Adrenal gland (tissue), 12 donors: ENCODE data around the gene LSM11. TPM values are rescaled to one million over a fixed set of nuclear protein-coding genes. Genes with fewer than 3 reads are reported as not detected.

ENCODE experiments used
- DNase-seq, 7 donors: peaks; one replicate each; pipeline ENCODE4 v3.0.0-alpha.2; 2019 to 2020
- H3K27ac ChIP-seq, 5 donors: fragments of 200-600 bp; sonication (generic) in 4 of 5; 1 replicate in 3 of 5; 2 replicates in 2 of 5; pipeline versions ENCODE4 v1.5.1 to v1.8.0; 2016 to 2020; ENCODE audit warnings: mild to moderate bottlenecking in 1 of 5
- H3K27me3 ChIP-seq: fragments of 200-600 bp; 2 replicates; pipeline ENCODE4 v1.8.0; 2021
- H3K36me3 ChIP-seq, 2 donors: fragments of 200-600 bp; replicated peaks in 1 of 2; 1 replicate in 1 of 2; 2 replicates in 1 of 2; pipeline versions ENCODE4 v1.5.1 to v1.8.0; 2018 to 2022
- H3K4me1 ChIP-seq, 2 donors: fragments of 200-600 bp; replicated peaks in 1 of 2; 1 replicate in 1 of 2; 2 replicates in 1 of 2; pipeline versions ENCODE4 v1.5.1 to v1.8.0; 2018 to 2021
- H3K4me3 ChIP-seq, 4 donors: fragments of 200-600 bp; sonication (generic) in 3 of 4; one replicate each; pipeline ENCODE4 v1.5.1; 2016 to 2018
- H3K9me3 ChIP-seq, 3 donors: fragments of 200-600 bp; sonication (generic) in 1 of 3; replicated peaks in 1 of 3; 1 replicate in 2 of 3; 2 replicates in 1 of 3; pipeline versions ENCODE4 v1.5.1 to v1.8.0; 2016 to 2021
- POLR2A ChIP-seq, 2 donors: fragments of 450-650 bp; IDR thresholded peaks; one replicate each; pipeline ENCODE4 v1.6.1; 2017; ENCODE audit warnings: antibody characterized with exemption in 2 of 2, mild to moderate bottlenecking in 2 of 2, moderate library complexity in 1 of 2
- WGBS, 4 donors: extraction: QIAGEN DNeasy Blood & Tissue Kit in 2 of 4; methylation state at CpG; one replicate each; pipeline versions ENCODE4 v1.1.5 to v1.1.7; 2013 to 2017; 5-methylcytosine and 5-hydroxymethylcytosine counted together
- intact Hi-C, 2 donors: fragments of 100-400 bp; cut with DNase I; formaldehyde crosslinking; loops; one replicate each; pipeline versions ENCODE4 v1.14.1 to v1.15.0; 2022 to 2023
- polyA plus RNA-seq, 3 donors: library from polyadenylated mRNA; stranded (reverse); fragments of 200-250 nt in 2 of 3; fragments of 350-450 nt in 1 of 3; fragmentation: Illumina TruSeq in 1 of 3; extraction: RNeasy Lipid Tissue Mini Kit (QIAGEN cat#74804) in 1 of 3; gene quantifications; one replicate each; pipeline ENCODE4 v1.2.3, GENCODE V29; 2013 to 2014
- total RNA-seq, 9 donors: library from RNA; depleted of rRNA in 4 of 9; stranded (reverse); fragments of >200 nt in 4 of 9; fragments of 120-200 nt in 1 of 9; fragmentation: NEBNext Ultra II Directional in 1 of 9; extraction: Animal tissue kit (Norgen Biotek cat#: 25700) in 1 of 9; gene quantifications; one replicate each; pipeline versions ENCODE4 v1.1.0 to v1.2.4, GENCODE V29; 2013 to 2023
- TF ChIP-seq, protein P1 (sequence below), 6 experiments: fragments of 450-650 bp in 4 of 6; fragments of 200-600 bp in 2 of 6; sonication (generic) in 1 of 6; IDR thresholded peaks; 1 replicate in 5 of 6; 2 replicates in 1 of 6; pipeline versions ENCODE4 v1.5.1 to v1.8.0; 2016 to 2021; ENCODE audit warnings: antibody characterized with exemption in 6 of 6, mild to moderate bottlenecking in 2 of 6, moderate library complexity in 1 of 6
- donor health status: healthy with polysubstance abuse.
- donor health status: Bipolar disorder and iron deficiency.
- donor health status: DM: yes; HTN: yes; CAD: no.
- donor health status: DM: no; HTN: no; CAD: no.
- donor health status: DM: no; HTN: no; CAD: no.
- donor health status: DM: yes; HTN: yes; CAD: no.

Gene LSM11
- total and polyA plus RNA-seq, 12 donors, result 1.0 to 28.2 (median 4.3) TPM

DNA sequence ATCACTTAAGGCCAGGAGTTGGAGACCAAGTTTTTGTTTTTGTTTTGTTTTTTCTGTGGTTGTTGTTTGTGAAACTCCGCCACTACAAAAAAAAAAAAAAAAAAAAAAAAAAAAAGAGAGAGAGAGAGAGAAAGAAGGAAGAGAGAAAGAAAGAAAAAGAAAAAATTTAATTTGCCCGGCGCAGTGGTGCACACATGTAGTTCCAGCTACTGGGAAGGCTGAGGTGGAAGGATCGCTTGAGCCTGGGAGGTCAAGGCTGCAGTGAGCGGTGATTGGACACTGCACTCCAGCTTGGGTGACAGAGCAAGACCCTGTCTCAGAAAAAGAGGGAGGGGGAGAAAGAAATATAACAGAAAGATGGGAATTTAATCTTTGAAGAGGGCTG lies 11.4 kb upstream of the LSM11 start:
- WGBS, 4 donors, result 63 to 71% (median 68%) methylated on average over 5 of the region's 5 CpGs
- intact Hi-C loops, result no loop called here
- Histone ChIP-seq H3K4me1 (no peaks in the 10 kb centered on the region), H3K36me3 (peaks cover 0 to 27% of the 10 kb centered on the region in 2 donors), H3K9me3 (no peaks in the 10 kb centered on the region), H3K27ac (peak overlapping the region in 1 of 5 donors; percentile 94), H3K27me3 (no peaks in the 10 kb centered on the region), H3K4me3 (peak overlapping the region in 1 of 4 donors; percentile 64)
- no peak for TF ChIP-seq POLR2A (IDR thresholded peaks at IDR 0.05)
- TF ChIP-seq, protein P1, sequence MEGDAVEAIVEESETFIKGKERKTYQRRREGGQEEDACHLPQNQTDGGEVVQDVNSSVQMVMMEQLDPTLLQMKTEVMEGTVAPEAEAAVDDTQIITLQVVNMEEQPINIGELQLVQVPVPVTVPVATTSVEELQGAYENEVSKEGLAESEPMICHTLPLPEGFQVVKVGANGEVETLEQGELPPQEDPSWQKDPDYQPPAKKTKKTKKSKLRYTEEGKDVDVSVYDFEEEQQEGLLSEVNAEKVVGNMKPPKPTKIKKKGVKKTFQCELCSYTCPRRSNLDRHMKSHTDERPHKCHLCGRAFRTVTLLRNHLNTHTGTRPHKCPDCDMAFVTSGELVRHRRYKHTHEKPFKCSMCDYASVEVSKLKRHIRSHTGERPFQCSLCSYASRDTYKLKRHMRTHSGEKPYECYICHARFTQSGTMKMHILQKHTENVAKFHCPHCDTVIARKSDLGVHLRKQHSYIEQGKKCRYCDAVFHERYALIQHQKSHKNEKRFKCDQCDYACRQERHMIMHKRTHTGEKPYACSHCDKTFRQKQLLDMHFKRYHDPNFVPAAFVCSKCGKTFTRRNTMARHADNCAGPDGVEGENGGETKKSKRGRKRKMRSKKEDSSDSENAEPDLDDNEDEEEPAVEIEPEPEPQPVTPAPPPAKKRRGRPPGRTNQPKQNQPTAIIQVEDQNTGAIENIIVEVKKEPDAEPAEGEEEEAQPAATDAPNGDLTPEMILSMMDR (IDR thresholded peaks at IDR 0.05), result no peak
- no peak for DNase-seq

DNA sequence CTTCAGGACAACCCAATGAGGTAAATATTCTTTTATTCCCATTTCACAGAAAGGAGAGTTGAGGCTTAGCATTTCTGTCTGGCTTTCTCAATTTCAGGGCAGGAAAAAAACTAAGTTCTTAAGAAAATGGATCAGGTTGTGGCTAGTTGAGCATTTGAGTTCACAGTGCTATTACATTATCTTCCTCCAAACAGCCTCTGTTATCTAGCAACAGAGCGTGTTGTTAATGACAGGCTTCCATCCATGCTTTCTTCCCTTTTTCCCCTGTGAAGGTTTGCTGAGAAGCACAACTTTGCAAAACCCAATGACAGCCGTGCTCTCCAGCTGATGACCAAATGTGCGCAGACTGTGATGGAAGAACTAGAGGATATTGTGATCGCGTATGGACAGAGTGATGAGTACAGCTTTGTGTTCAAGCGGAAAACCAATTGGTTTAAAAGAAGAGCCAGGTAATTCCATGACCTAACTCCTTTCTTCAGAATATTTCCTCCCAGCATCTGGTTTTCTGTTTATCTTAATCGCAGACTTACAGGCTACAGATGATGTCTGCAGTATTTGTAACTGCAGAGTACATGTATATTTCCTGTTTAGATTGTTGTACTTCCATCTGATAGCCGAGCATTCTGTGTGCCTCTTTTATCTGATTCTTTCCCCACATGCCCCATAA lies 10.8 kb upstream of the LSM11 start:
- TF ChIP-seq POLR2A (IDR thresholded peaks at IDR 0.05), result no peak
- TF ChIP-seq, protein P1 (IDR thresholded peaks at IDR 0.05), result no peak
- Histone ChIP-seq H3K36me3 (peaks cover 0 to 33% of the 10 kb centered on the region in 2 donors), H3K4me3 (no peak overlapping the region), H3K27me3 (no peaks in the 10 kb centered on the region), H3K9me3 (no peaks in the 10 kb centered on the region), H3K4me1 (no peaks in the 10 kb centered on the region), H3K27ac (no peak overlapping the region)
- DNase-seq, result no peak
- WGBS, 4 donors, result 91 to 94% (median 93%) methylated on average over 8 of the region's 8 CpGs
- intact Hi-C loops, result no loop called here

DNA sequence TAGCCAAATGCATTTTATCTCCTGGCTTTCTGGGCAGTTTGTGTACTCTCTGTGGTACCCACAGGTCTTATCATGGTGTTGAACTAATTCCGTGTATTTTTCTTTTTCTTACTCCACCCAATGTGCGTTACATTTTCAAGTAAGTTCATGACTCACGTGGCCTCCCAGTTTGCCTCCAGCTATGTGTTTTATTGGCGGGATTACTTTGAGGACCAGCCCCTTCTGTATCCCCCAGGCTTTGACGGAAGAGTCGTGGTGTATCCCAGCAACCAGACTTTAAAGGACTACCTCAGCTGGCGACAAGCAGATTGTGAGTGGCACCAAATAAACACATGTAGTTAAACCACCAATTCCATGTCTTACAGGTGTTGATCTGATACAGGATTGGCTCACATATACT lies 9.1 kb upstream of the LSM11 start:
- peaks cover 0 to 33% of the 10 kb centered on the region in 2 donors for H3K36me3 ChIP-seq
- WGBS, 4 donors, result 88 to 95% (median 91%) methylated on average over 7 of the region's 7 CpGs
- no peak overlapping the region for H3K4me3 ChIP-seq
- H3K27me3 ChIP-seq, result no peaks in the 10 kb centered on the region
- H3K27ac ChIP-seq, result no peak overlapping the region
- peaks cover 0 to 2% of the 10 kb centered on the region in 2 donors for H3K4me1 ChIP-seq
- TF ChIP-seq, protein P1 (IDR thresholded peaks at IDR 0.05), result no peak
- TF ChIP-seq POLR2A (IDR thresholded peaks at IDR 0.05), result no peak
- intact Hi-C loops, result no loop called here
- no peak for DNase-seq
- H3K9me3 ChIP-seq, result no peaks in the 10 kb centered on the region

DNA sequence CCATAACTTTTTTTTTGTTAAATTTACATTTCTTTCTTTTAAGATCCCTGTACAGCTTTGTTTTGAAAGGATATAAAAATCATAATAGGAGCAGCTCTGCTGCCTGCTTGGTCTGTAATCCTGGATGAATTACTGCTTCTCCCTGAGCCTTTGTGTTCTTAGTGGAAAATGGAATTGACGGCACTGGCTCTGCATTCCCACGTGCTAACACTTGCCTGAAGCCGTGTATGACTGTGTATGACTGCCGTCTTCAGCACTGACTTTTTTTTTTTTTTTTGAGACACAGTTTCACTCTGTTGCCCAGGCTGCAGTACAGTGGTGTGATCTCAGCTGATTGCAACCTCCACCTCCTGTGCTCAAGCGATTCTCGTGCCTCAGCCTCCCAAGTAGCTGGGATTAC lies 7.5 kb upstream of the LSM11 start:
- no peak for DNase-seq
- TF ChIP-seq, protein P1 (IDR thresholded peaks at IDR 0.05), result no peak
- no peak for TF ChIP-seq POLR2A (IDR thresholded peaks at IDR 0.05)
- peaks cover 0 to 6% of the 10 kb centered on the region in 2 donors for H3K4me1 ChIP-seq
- no peak overlapping the region for H3K4me3 ChIP-seq
- no peak overlapping the region for H3K27ac ChIP-seq
- 87 to 95% (median 93%) methylated on average over 6 of the region's 6 CpGs for WGBS, 4 donors
- no peaks in the 10 kb centered on the region for H3K9me3 ChIP-seq
- peaks cover 0 to 33% of the 10 kb centered on the region in 2 donors for H3K36me3 ChIP-seq
- intact Hi-C loops, result no loop called here
- no peaks in the 10 kb centered on the region for H3K27me3 ChIP-seq
